HG02884 (cell line): ENCODE data around the gene TTC7B.

Source experiments
- ATAC-seq: cut with Tn5 transposase; IDR thresholded peaks from one replicate; pipeline ENCODE4 v1.9.1; 2021; ENCODE audit warnings: mild to moderate bottlenecking, moderate library complexity; ENCODE audit not compliant: unreplicated experiment

The TTC7B gene

GRCh38 chr14:90606434-90606833 lies 209.8 kb downstream of the TTC7B start:
- ATAC-seq: no peak

DNA sequence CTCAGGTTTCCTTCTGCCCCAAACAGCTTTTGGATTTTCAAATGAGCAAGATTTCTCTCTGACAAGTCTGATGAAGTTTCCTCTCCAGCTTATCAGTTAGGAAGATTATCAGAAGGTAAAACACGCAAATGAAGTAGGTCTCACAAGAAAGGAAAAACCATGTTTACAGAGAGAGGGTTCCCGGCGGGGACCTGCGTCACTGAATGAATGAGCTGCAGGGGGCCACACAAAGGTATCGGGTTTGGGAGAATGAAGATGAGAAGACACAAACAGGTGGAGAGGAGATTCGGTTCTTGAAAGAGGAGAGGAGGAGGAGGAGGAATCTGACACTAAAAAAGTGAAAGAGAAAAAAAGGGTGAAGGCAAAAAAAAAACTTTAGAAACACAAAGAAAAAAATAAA lies 210.8 kb downstream of the TTC7B start:
- ATAC-seq: no peak

DNA sequence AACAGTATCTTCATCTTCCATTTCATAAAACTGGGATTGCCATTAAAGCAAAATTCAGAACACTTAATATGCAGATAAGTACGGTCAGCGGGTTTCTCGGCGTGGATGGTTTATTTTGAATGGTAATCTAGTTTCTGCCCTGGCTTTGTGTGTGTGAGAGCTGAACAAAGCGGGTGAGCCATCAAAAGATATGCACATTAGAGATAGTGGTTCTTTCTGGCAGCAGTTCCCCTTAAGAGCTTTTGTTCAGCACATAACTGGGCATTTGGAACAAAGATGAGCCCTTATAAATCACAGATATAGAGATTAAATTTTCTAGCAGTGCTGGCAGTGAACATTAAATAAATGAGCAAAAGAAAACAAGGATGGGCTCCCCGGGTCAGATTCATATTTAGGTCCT lies 211.9 kb downstream of the TTC7B start:
- ATAC-seq: no peak

- no peak for ATAC-seq
Measured at GRCh38 chr14:90603841-90604240, 212.4 kb downstream of the TTC7B start.

- ATAC-seq: no peak
Measured at GRCh38 chr14:90603336-90603735, 212.9 kb downstream of the TTC7B start.

DNA sequence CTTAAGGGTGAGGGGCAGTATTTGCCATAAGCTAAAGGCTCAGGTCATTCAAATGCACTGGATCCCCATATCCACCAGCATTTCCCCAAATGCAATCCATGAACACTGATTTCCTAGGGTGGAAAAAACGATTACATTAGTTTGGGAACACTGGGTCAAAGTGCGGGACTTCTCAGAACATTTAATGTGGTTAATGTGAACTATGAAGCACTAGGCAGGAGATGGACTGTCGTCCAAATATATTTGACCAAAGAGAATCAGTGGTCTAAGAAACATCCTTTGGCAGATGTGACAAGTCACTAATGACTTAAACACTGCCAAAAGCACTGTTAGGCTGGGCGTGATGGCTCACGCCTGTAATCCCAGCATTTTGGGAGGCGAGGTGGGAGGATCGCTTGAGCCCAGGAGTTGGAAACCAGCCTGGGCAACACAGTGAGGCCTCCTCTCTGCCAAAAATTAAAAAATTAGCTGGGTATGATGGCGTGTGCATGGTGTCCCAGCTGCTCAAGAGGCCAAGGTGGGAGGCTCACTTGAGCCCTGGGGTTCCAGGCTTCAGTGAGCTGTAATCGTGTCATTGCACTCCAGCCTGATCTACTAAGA lies 214.0 kb downstream of the TTC7B start:
- ATAC-seq: no peak

- no peak for ATAC-seq
Measured at GRCh38 chr14:90601563-90601962, 214.7 kb downstream of the TTC7B start.

DNA sequence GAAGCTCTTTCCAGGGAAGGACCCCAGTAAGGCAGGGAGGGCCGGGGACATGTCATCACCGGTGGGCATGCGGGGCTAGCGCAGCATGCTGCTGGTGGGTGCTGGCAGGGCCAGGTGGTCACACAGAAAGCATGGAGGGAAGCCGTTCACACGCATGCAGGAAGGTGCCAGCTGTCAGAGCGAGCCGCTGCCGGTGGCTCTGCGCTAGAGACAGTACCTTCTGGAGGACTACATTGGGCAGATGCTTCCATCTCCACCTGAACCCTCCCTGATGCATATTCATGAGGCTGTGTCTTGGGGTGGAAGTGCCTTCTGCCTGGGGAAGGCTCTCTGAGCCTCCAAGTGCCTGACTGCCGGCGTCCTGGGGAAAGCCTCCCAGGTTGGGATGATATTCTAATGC lies 215.6 kb downstream of the TTC7B start:
- ATAC-seq: no peak

GRCh38 chr14:90599748-90600507 lies 216.3 kb downstream of the TTC7B start:
- ATAC-seq: no peak

- no peak for ATAC-seq
Measured at GRCh38 chr14:90599339-90599738, 216.9 kb downstream of the TTC7B start.

GRCh38 chr14:90597961-90598360 lies 218.3 kb downstream of the TTC7B start:
- no peak for ATAC-seq

DNA sequence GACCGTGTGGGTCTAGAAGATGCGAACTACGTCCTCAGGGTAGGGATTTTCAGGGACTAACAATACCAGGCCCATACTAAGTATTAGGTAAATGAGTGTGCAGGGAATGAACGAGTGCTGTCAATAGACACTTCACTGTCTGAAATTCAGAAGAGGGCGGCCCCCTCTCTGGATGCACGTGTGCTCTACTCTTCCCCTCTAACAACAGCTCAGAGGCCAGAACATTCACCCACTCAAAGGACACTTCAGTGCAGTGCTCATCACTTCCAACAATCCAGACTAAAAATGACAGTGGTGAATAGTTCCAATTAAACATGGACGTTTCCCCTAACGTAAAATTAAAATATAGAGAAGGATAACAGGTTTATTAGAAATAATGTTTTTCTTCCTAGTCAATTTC lies 219.5 kb downstream of the TTC7B start:
- ATAC-seq: no peak

DNA sequence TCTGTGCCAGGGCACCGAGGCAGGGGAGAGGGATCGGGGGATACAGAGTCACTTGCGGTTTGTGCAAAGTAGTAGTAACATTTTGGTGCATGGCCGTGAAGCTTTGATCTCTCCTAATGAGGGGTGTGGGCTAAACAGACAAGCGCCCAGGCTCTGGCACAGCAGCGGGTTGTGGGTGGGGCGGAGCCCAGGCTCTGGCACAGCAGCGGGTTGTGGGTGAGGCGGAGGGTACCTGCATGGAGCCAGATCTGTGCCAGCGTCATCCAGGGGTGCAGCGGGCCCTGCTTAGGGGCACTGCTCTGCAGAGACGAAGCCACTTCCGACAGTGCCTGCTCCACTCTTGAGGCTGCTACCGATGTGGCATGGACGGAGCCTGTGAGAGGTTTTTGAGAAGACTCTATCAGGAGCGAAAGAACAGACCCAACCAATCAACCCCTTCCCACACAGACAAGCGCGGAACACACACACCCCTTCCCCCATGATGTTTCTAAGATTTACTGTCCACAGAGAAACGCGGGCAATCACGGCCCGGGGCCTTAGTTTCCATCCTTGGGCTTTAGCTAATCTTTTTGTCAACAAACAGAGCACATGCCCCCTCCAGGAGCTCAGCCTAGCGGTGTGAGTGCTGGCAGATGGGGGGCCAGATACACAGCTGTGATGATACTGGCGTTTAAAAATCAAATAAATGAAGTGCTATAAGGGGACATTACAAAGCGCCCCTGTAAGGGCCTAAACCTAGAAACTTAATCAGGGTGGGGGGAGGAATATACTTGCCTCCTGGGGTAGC lies 222.8 kb downstream of the TTC7B start:
- no peak for ATAC-seq

DNA sequence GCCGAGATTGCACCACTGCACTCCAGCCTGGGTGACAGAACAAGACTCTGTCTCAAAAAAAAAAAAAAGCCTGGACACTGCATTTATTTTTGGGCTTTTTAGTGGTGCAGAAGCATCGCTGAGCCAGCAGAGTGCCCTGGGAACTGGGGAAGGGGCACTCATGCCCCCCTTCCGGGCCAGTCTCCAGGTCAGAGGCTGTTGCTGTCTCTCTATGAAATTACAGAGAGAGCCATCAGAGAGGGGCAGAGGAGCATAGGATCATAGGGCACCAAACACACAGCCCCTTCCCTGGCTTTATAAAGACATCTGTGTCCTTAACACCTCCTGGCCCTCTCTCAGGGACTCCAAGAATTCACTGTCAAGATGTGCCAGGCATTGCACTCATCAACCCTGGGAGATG lies 223.6 kb downstream of the TTC7B start:
- ATAC-seq: no peak

GRCh38 chr14:90587918-90588317 lies 228.3 kb downstream of the TTC7B start:
- no peak for ATAC-seq

DNA sequence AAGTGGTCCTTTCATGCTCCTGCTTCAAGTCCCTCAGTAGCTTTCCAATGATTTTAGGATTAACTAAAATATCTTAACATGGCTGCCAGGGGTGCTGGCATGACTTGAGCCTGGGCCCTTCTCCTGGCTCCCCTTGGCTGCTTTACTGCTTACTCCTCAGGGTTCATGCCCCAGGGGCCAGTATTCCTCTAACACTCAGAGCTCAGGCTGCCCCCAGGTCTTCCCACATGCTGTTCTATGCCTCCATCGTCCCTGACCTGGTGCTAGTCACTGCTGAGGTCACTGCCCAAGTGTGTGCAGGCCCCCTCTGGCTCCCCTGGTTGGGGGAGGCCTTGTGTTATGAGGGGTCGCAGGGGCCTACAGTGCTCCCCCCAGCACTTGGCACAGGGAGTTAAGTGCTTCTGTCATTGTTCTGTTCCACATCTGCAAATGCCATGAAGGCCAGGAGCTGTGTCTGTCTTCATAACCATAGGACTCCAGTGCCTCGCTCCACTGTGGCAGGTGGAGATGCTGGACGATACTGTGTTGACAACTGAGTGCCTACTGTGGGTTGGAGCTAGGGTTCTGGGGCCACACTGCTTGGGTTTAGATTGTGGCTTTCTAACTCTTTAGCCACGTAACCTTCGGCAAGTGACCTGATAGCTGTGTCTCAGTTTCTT lies 228.8 kb downstream of the TTC7B start:
- ATAC-seq: no peak

DNA sequence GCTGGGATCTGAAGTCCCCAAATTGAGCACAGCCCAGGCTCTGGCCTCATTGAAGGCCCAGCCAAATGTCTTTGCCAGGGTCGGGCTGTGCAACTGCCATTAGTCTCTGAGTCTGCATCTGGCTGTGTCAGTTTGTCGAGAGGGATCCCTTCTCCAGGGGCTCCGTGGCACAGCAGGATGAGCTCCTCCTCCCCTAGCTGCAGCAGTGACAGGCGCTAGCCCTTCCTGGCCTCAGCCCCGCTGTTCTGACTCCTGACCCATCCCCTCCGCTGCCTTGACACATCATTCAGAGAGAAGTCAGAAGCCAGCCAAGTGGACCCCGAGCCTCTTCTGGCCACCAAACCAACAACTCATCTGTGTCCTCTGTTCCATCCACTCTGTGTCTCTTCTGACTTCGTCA lies 231.1 kb downstream of the TTC7B start:
- ATAC-seq: no peak

DNA sequence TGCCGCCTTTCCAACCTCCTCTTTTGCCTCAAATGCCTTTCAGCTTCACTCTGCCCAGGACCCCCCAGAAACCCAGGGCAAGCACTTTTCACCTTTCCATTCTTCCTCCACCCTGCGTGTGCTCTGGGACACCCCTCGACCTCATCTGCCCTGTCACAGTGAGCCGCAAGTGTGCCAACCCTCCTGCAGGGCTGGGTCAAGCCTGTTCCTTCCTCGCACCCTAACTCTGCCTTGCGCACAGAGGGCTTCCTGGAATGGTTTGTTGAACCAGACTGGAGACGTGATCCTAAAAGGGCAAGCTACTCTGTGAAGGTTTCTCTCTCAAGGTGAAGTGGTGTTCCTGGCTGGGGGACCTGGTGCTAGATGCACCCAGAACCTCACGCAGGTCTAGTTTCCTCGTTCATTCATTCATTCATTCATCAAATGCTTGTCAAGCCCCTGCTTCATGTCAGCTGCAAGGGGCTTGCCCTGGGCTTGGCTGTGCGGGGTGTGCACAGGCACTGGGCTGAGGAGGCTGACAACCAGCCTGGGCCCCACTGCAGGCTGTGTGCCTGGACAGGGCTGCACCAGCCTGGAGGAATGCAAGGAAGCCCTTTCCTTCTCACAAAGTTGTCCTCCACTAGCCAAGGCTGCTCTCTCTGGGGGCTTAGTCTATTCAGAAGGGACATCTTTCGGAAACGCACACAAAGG lies 232.2 kb downstream of the TTC7B start:
- ATAC-seq: no peak

- ATAC-seq: no peak
Measured at GRCh38 chr14:90583427-90583826, 232.8 kb downstream of the TTC7B start.

- no peak for ATAC-seq
Measured at GRCh38 chr14:90582166-90582565, 234.1 kb downstream of the TTC7B start.

DNA sequence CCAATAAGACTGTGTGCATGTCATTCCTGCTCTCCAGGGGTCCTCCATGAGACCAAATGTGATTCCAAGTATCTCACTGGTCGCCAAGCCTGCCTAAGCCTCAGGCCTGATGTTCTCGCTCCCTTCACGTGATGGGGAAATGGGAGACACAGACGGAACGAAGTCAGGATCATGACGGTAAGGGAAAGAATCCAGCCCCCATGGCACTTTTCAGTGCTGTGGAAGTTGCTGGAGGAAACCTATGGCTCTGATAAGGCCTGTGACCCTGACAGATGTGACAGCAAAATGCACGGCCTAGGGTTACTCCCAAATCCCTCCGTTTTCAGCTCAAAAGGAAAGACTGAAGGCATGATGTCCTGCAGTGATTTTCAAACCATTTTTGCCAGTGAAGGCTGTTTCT lies 234.5 kb downstream of the TTC7B start:
- no peak for ATAC-seq
